HCT116 (cell line): ENCODE results near the gene GMIP. TPM values are rescaled to one million over a fixed set of nuclear protein-coding genes. Genes with fewer than 3 reads are reported as not detected.

Experiments
- ATAC-seq: fragments of 200-7000 bp; cut with Tn5 transposase; 2 replicates; pipeline ENCODE4 v1.9.1; 2020; ENCODE audit warnings: mild to moderate bottlenecking, moderate library complexity
- BruUV-seq: library from RNA; stranded (reverse); fragments of 400-500 nt; replicated peaks from 2 replicates; lab custom pipeline; 2021; lab: Mats Ljungman, UMichigan
- CTCF ChIA-PET: fragments of 300-600 bp; sonication (Branson Sonifier 250); formaldehyde crosslinking; loops from one replicate; lab custom pipeline; 2021; ENCODE audit warnings: antibody characterized with exemption; lab: Charles Lee
- POLR2A ChIA-PET: fragments of 300-600, 350-600 bp; sonication (Branson Sonifier 250); formaldehyde crosslinking; loops from one replicate; lab custom pipeline; 2021; ENCODE audit warnings: antibody characterized with exemption; lab: Charles Lee
- RAD21 ChIA-PET, 2 experiments: fragments of 300-600 bp; sonication (Branson Sonifier 250); formaldehyde crosslinking; loops; one replicate each; lab custom pipeline; 2023; ENCODE audit warnings: low total read pairs in 2 of 2; ENCODE audit not compliant: uncharacterized antibody in 2 of 2, unreplicated experiment in 2 of 2, low non-redundant PET in 1 of 2; lab: Charles Lee
- DNase-seq: peaks from one replicate; pipeline ENCODE4 v3.0.0-alpha.2; 2010; ENCODE audit warnings: low read depth, low spot score
- H2AFZ ChIP-seq: fragments of 200-600 bp; shearing (Covaris generic), sonication (generic); 2 replicates; pipeline ENCODE4 v1.6.1; 2017; ENCODE audit warnings: low read depth, mixed run types, mixed read lengths, antibody characterized with exemption, low read length; ENCODE audit not compliant: poor library complexity, severe bottlenecking
- H3K27ac ChIP-seq: 2 replicates; pipeline ENCODE4 v1.5.1; 2012; ENCODE audit warnings: low read depth, low read length
- H3K27me3 ChIP-seq: fragments of 200-600 bp; sonication (generic); 2 replicates; pipeline ENCODE4 v1.6.1; 2016; ENCODE audit warnings: mixed run types, low read length, mixed read lengths; ENCODE audit not compliant: insufficient read depth
- H3K36me3 ChIP-seq, 2 experiments: fragments of 200-500 bp in 1 of 2; fragments of 200-600 bp in 1 of 2; sonication (Bioruptor generic) in 1 of 2; sonication (generic) in 1 of 2; 2 replicates each; pipeline versions ENCODE4 v1.5.1 to v1.6.1; 2014 to 2016; ENCODE audit warnings: low read length in 2 of 2, inconsistent platforms in 1 of 2, mixed read lengths in 1 of 2, mixed run types in 1 of 2; ENCODE audit not compliant: insufficient read depth in 2 of 2, control insufficient read depth in 1 of 2
- H3K4me1 ChIP-seq, 2 experiments: fragments of 200-600 bp in 1 of 2; sonication (generic) in 1 of 2; 2 replicates each; pipeline versions ENCODE4 v1.5.1 to v1.6.1; 2012 to 2017; ENCODE audit warnings: low read length in 2 of 2, inconsistent platforms in 1 of 2, mild to moderate bottlenecking in 1 of 2, mixed read lengths in 1 of 2, mixed run types in 1 of 2, moderate library complexity in 1 of 2; ENCODE audit not compliant: insufficient read depth in 2 of 2, control insufficient read depth in 1 of 2
- H3K4me2 ChIP-seq: fragments of 200-600 bp; sonication (generic); 2 replicates; pipeline ENCODE4 v1.6.1; 2017; ENCODE audit warnings: mixed run types, low read length, mixed read lengths
- H3K4me3 ChIP-seq, 2 experiments: fragments of 200-600 bp in 1 of 2; sonication (generic) in 1 of 2; replicated peaks in 1 of 2; 2 replicates each; pipeline ENCODE4 v1.5.1; 2011 to 2016; ENCODE audit warnings: low read length in 2 of 2, control low read depth in 1 of 2, low read depth in 1 of 2, mild to moderate bottlenecking in 1 of 2, mixed read lengths in 1 of 2, mixed run types in 1 of 2
- H3K79me2 ChIP-seq: fragments of 200-600 bp; sonication (generic); 2 replicates; pipeline ENCODE4 v1.6.1; 2017; ENCODE audit warnings: mild to moderate bottlenecking, mixed run types, low read length, moderate library complexity, mixed read lengths; ENCODE audit not compliant: insufficient read depth
- H3K9ac ChIP-seq: fragments of 200-600 bp; sonication (generic); 2 replicates; pipeline ENCODE4 v1.6.1; 2016; ENCODE audit warnings: low read length, mixed read lengths
- H3K9me2 ChIP-seq: fragments of 200-600 bp; sonication (generic), shearing (Covaris generic); 2 replicates; pipeline ENCODE4 v1.6.1; 2017; ENCODE audit warnings: mixed run types, mild to moderate bottlenecking, moderate library complexity; ENCODE audit not compliant: insufficient read depth
- H3K9me3 ChIP-seq, 2 experiments: fragments of 200-500 bp in 1 of 2; fragments of 200-600 bp in 1 of 2; sonication (Bioruptor generic) in 1 of 2; sonication (generic) in 1 of 2; 2 replicates each; pipeline ENCODE4 v1.6.1; 2014 to 2017; ENCODE audit warnings: low read length in 2 of 2, mixed read lengths in 2 of 2, inconsistent platforms in 1 of 2, low read depth in 1 of 2, mild to moderate bottlenecking in 1 of 2, mixed run types in 1 of 2, moderate library complexity in 1 of 2; ENCODE audit not compliant: control insufficient read depth in 1 of 2, insufficient read depth in 1 of 2
- H4K20me1 ChIP-seq: fragments of 200-600 bp; sonication (generic), shearing (Covaris generic); 2 replicates; pipeline ENCODE4 v1.6.1; 2017; ENCODE audit warnings: mixed run types, mild to moderate bottlenecking, moderate library complexity; ENCODE audit not compliant: insufficient read depth
- CBX3 ChIP-seq: IDR thresholded peaks from 2 replicates; pipeline ENCODE4 v1.6.1; 2012; ENCODE audit warnings: low read depth
- EGR1 ChIP-seq: IDR thresholded peaks from 2 replicates; pipeline ENCODE4 v1.6.1; 2012; ENCODE audit warnings: low read depth
- ELF1 ChIP-seq: IDR thresholded peaks from 2 replicates; pipeline ENCODE4 v1.6.1; 2012; ENCODE audit warnings: low read depth, borderline replicate concordance
- EZH2 ChIP-seq: fragments of 200-600 bp; sonication (generic); IDR thresholded peaks from 2 replicates; pipeline ENCODE4 v1.6.1; 2017; ENCODE audit warnings: antibody characterized with exemption, mixed run types
- EZH2phosphoT487 ChIP-seq: fragments of 200-600 bp; IDR thresholded peaks from 2 replicates; pipeline ENCODE4 v1.6.1; 2018; ENCODE audit warnings: antibody characterized with exemption, borderline replicate concordance
- FOSL1 ChIP-seq: IDR thresholded peaks from 2 replicates; pipeline ENCODE4 v1.6.1; 2012; ENCODE audit warnings: low read depth
- JUND ChIP-seq: IDR thresholded peaks from 2 replicates; pipeline ENCODE4 v1.6.1; 2012
- MAX ChIP-seq: IDR thresholded peaks from 2 replicates; pipeline ENCODE4 v1.6.1; 2012
- POLR2A ChIP-seq: IDR thresholded peaks from 2 replicates; pipeline ENCODE4 v1.7.0; 2011; ENCODE audit warnings: borderline replicate concordance; ENCODE audit not compliant: insufficient read depth, insufficient read length; ENCODE audit errors: extremely low read depth
- POLR2AphosphoS5 ChIP-seq: IDR thresholded peaks from 2 replicates; pipeline ENCODE4 v1.6.1; 2011; ENCODE audit warnings: mild to moderate bottlenecking, low read depth, low read length, moderate library complexity
- RAD21 ChIP-seq: IDR thresholded peaks from 2 replicates; pipeline ENCODE4 v1.6.1; 2012; ENCODE audit warnings: low read depth, mild to moderate bottlenecking
- SIN3A ChIP-seq: IDR thresholded peaks from 2 replicates; pipeline ENCODE4 v1.6.1; 2012; ENCODE audit warnings: low read depth
- SP1 ChIP-seq: IDR thresholded peaks from 2 replicates; pipeline ENCODE4 v1.6.1; 2012; ENCODE audit warnings: low read depth
- TCF7L2 ChIP-seq: IDR thresholded peaks from 2 replicates; pipeline ENCODE4 v1.7.0; 2011; ENCODE audit warnings: borderline replicate concordance, inconsistent platforms; ENCODE audit not compliant: insufficient read depth, insufficient read length; ENCODE audit errors: extremely low read depth
- ZBTB33 ChIP-seq: IDR thresholded peaks from 2 replicates; pipeline ENCODE4 v1.6.1; 2011; ENCODE audit warnings: mild to moderate bottlenecking, low read length, moderate library complexity; ENCODE audit not compliant: insufficient replicate concordance; ENCODE audit errors: extremely low read depth
- ZFX ChIP-seq: fragments of 450-650 bp; IDR thresholded peaks from 2 replicates; pipeline ENCODE4 v1.6.1; 2017
- ZNF274 ChIP-seq: fragments of 200-500 bp; sonication (Bioruptor generic); IDR thresholded peaks from 2 replicates; pipeline ENCODE4 v1.6.1; 2014; ENCODE audit warnings: mild to moderate bottlenecking, low read depth, low read length, inconsistent platforms
- intact Hi-C: fragments of 100-400 bp; cut with micrococcal nuclease; formaldehyde crosslinking; loops from 2 replicates; pipeline ENCODE4 v1.10.0; 2022
- total RNA-seq: library from RNA; stranded (reverse); gene quantifications from one replicate; pipeline ENCODE4 v1.2.1, GENCODE V29; 2021; ENCODE audit not compliant: unreplicated experiment
- TF ChIP-seq, protein P1 (sequence below): IDR thresholded peaks from 2 replicates; pipeline ENCODE4 v1.6.1; 2012
- TF ChIP-seq, protein P2 (sequence below): IDR thresholded peaks from 2 replicates; pipeline ENCODE4 v1.6.1; 2012; ENCODE audit warnings: low read depth

Gene GMIP
- total RNA-seq, 1 experiment from 2014 or later = 16.3 TPM

- CTCF ChIA-PET = no interaction called here
- no peak for ATAC-seq
- no TSS peak for BruUV-seq
- H2AFZ ChIP-seq = no peak overlapping the region
- no peak overlapping the region for H3K4me2 ChIP-seq
- H3K9me2 ChIP-seq = no peaks in the 10 kb centered on the region
- no peaks in the 10 kb centered on the region for H4K20me1 ChIP-seq
- intact Hi-C loops = no loop called here
- H3K4me1 ChIP-seq = peaks cover 0 to 9% of the 10 kb centered on the region in 2 experiments; a peak in 1 of 4 replicates
- no peaks in the 10 kb centered on the region for H3K79me2 ChIP-seq
- no peak overlapping the region for H3K4me3 ChIP-seq
- no peak overlapping the region for H3K27ac ChIP-seq
- TF ChIP-seq TCF7L2 = no peak
- TF ChIP-seq EGR1 = no peak
- no peak for TF ChIP-seq FOSL1
- TF ChIP-seq SIN3A = no peak
- no peak for TF ChIP-seq ZNF274
- TF ChIP-seq SP1 = no peak
- TF ChIP-seq EZH2 = no peak
- TF ChIP-seq CBX3 = no peak
- no peak for TF ChIP-seq JUND
- TF ChIP-seq, protein P1, sequence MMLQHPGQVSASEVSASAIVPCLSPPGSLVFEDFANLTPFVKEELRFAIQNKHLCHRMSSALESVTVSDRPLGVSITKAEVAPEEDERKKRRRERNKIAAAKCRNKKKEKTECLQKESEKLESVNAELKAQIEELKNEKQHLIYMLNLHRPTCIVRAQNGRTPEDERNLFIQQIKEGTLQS = no peak
- TF ChIP-seq, protein P2, sequence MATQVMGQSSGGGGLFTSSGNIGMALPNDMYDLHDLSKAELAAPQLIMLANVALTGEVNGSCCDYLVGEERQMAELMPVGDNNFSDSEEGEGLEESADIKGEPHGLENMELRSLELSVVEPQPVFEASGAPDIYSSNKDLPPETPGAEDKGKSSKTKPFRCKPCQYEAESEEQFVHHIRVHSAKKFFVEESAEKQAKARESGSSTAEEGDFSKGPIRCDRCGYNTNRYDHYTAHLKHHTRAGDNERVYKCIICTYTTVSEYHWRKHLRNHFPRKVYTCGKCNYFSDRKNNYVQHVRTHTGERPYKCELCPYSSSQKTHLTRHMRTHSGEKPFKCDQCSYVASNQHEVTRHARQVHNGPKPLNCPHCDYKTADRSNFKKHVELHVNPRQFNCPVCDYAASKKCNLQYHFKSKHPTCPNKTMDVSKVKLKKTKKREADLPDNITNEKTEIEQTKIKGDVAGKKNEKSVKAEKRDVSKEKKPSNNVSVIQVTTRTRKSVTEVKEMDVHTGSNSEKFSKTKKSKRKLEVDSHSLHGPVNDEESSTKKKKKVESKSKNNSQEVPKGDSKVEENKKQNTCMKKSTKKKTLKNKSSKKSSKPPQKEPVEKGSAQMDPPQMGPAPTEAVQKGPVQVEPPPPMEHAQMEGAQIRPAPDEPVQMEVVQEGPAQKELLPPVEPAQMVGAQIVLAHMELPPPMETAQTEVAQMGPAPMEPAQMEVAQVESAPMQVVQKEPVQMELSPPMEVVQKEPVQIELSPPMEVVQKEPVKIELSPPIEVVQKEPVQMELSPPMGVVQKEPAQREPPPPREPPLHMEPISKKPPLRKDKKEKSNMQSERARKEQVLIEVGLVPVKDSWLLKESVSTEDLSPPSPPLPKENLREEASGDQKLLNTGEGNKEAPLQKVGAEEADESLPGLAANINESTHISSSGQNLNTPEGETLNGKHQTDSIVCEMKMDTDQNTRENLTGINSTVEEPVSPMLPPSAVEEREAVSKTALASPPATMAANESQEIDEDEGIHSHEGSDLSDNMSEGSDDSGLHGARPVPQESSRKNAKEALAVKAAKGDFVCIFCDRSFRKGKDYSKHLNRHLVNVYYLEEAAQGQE = no peak
- TF ChIP-seq POLR2AphosphoS5 = no peak
- TF ChIP-seq POLR2A = no peak
- no peak for TF ChIP-seq ZBTB33
- TF ChIP-seq EZH2phosphoT487 = no peak
- TF ChIP-seq RAD21 = no peak
- TF ChIP-seq MAX = no peak
- TF ChIP-seq ELF1 = no peak
- TF ChIP-seq ZFX = no peak
- TF ChIP-seq, all 23 proteins: peak for 0
- Histone ChIP-seq H3K9ac (no peak overlapping the region), H3K36me3 (no peaks in the 10 kb centered on the region), H3K9me3 (no peaks in the 10 kb centered on the region), H3K27me3 (no peaks in the 10 kb centered on the region)
- POLR2A ChIA-PET = no interaction called here
- RAD21 ChIA-PET = no interaction called here
- no peak for DNase-seq
These were observed 59.1 kb downstream of the GMIP start for GRCh38 chr19:19584356-19584755.
